Frontal cortex (tissue), 4 donors: Measurements from ENCODE around the gene SHISA9. TPM values are rescaled to one million over a fixed set of nuclear protein-coding genes. Genes with fewer than 3 reads are reported as not detected.

ENCODE experiments used
- DNase-seq, 2 donors: peaks; one replicate each; pipeline ENCODE4 v3.0.0; 2012; ENCODE audit warnings: low spot score in 2 of 2
- FAIRE-seq: peaks from 2 replicates; lab custom pipeline; 2012; peaks lifted over from hg19 to GRCh38; lab: Jason Lieb, UNC
- total RNA-seq: library from RNA; depleted of rRNA; stranded (reverse); fragments of >200 nt; gene quantifications from one replicate; pipeline ENCODE4 v1.2.3, GENCODE V29; 2014
- donor health status: control.
- donor health status: control.
- donor health status: control.

Gene SHISA9
- total RNA-seq, 1 donor from 2014 or later = 13.9 TPM

DNA sequence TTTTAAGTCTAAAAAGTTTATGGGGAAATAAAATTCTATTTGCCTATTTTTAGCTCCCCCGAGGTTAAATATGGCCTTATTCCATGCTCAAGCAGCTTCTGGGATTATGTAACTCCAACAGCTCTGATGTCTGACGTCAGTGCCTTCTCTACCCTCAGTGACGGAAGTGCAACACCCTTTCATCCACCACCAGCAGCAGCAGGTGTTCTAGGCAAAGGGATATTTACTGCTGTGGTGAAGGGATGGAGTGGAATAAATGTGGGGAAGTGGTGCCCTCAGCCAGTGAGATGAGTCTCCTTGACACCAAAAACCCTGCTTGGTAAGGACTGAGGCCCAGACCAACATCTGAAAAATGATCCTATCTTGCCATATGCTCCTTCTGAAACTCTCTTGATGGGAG lies 247.4 kb downstream of the SHISA9 start:
- no peak for DNase-seq
- no peak for FAIRE-seq

DNA sequence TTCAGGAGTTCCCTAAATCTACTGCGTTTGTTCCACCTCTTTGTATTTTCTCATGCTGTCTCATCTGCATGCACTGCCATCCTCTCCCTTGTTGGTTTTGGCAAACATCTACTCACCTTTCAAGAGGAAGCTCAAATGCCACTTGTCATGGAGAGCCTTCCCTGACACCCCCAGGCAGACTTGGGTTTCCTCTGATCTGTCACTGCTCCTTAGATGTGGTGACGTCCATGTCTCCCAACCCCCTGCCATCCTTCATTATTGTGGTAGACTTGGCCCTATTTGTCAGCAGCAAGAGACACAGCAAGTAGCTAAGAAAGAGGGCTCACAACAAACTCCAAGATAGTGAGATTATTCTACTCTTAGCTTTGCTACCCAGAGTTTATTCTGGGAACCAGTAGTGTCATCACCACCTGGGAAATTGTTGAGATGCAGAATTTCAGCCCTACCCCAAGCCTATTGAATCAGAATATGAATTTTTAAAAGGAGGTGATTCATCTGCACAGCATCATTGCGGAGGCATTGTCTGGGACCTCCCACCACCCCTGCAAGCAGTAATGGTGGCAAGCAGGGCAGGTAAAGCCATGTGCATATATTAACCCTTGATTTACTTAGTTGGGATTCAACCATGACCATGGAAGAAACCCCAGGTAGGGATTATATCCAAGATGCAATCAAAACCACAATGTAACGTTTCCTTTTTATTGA lies 248.9 kb downstream of the SHISA9 start:
- DNase-seq (no peak), FAIRE-seq (no peak)

DNA sequence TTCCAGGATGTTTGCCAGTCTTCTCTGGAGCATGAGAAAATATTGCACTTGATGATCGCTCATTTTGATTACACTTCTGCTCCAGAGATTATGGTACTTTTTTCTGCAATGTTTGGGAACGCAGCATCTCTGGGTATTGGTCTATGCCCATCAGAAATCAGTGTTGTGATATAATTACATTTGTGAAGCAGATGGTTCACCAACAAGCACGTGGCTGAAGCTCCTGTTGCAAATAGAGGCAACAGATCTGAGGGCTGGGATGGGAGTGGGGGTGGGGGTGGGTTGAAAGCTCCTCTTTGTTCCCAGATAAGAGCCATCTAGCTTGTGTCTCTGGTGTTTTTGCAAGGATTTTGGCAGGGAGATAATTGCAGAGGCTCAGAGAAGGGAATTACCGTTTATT lies 252.3 kb downstream of the SHISA9 start:
- FAIRE-seq (no peak), DNase-seq (no peak)

DNA sequence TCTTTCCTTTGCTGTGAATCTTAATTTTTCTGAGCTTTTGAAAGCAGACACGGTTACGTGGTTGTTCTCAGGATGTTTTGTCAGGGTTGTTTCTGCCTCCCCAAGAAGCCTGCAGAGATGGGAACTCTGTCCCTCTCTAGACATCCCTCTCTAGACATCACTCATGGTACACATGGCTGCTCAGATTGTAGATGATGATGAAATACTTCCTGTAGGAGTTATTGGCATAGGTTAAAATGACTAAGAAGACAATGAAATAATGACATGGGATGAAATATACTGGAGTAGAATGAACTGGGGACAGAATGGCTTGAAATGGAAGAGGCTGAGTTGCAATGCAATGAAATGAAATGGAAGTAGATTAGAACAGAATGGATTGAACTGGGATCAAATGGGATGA lies 253.4 kb downstream of the SHISA9 start:
- DNase-seq (no peak), FAIRE-seq (no peak)

DNA sequence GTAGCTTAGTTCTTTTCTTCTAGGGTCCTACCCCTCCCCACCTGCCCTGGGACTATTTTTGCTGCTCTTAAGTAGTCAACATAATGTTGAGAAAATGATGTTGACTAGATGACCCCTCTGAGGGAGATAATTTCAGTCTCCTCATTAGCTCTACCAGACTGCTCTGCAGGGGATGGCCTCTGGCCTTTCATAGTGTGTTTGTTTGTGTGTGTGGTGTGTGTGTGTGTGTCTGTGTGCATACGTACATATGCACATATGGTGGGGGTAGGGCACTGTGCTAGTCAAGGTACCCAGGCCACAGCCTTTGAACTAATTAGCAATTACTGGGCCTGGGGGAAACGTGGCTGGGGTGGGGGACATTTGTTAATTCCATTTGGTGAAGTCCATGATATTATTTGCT lies 254.0 kb downstream of the SHISA9 start:
- no peak for DNase-seq
- no peak for FAIRE-seq

DNA sequence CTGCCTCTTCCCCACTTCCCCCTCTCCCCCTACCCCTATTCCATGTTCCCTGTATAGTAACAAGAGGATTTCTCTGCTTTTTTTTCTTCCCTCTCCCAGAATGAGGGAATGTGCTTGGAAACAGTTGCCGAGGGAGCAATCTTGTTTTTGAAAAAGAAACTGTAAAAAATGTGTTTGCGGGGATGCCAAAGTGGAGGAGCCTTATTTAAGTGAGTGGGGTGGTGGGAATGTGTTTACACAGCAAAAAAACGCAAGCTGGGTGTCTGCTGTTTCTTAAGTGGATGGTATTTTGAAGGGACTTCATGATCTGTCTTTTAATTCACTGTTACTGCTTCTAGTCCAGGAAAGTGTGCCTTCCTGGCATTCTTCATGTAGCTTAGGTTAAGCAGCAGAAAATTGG lies 254.4 kb downstream of the SHISA9 start:
- no peak for FAIRE-seq
- no peak for DNase-seq

DNA sequence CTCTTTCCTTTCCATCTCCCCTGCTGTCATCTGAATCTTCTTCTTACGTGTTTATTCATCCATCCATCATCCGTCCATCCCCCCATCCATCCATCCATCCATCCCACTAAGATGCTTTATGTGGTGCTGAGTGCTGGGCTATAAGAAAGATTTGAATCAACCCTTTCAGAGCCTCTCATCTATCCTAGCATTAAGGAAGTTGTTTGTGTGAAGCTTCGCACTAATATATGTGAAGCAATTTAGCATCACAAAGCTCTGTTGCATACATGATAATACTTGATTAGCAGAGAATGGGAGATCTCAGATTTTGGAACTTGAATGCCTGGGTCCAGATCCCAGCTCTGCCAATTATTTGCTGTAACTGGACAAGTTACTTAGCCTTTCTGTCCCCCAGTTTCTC lies 255.7 kb downstream of the SHISA9 start:
- no peak for FAIRE-seq
- DNase-seq = no peak

DNA sequence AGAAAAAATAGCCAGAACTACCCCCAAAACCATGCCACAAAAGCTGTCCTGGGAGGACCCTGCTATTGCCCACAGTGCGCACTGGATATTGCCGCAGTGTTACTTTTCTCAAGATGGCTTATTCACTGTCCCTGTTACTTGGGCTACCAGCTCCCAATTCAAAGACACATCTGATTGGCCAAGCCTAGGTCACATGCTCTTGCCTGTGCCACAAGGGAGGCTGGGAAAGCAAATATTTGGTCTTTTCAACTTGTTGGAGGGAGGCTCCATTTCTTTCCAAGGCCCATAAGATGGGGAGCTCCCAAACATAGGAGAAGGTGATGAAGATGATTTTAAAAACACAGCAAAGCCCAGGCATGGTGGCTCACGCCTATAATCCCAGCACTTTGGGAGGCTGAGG lies 257.0 kb downstream of the SHISA9 start:
- DNase-seq (no peak), FAIRE-seq (no peak)

DNA sequence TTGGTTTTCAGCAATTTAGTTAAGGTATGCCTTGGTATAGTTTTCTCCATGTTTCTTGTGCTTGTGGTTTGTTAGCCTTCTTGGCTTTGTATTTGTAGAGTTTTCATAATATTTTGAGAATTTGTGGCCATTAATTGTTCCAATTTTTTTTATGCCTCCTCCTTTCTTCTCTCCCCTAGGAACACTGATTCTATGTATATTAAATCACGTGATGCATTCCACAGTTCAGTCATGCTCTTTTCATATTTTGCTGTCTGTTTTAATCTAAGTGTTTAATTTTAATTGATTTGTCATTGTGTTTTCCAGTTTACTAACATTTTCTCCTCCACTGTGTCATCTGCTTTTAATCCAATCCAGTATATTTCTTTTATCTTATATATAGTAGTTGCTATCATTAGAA lies 263.6 kb downstream of the SHISA9 start:
- no peak for FAIRE-seq
- no peak for DNase-seq

DNA sequence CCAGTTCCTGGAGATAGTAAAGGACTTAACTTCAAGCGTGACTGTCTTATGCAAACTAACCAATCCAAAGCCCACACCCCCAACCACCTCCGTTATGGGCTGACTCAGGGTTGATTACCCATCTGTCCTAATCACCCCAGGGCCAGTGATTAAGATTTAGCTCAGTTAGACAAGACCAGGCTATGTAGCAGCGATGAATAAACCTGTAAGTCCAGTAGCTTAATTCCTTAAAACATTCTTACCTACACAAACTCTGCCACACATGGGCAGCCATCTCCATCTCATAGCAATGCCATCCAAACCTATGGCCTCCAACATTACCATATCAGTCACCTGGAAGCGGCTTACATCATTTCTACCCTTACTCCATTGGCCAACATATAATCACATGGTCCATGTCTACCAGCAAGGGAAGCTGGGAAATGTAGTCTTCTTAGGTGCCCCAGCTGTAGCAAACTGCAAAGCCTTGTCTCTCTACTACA lies 266.7 kb downstream of the SHISA9 start:
- no peak for FAIRE-seq
- no peak for DNase-seq

DNA sequence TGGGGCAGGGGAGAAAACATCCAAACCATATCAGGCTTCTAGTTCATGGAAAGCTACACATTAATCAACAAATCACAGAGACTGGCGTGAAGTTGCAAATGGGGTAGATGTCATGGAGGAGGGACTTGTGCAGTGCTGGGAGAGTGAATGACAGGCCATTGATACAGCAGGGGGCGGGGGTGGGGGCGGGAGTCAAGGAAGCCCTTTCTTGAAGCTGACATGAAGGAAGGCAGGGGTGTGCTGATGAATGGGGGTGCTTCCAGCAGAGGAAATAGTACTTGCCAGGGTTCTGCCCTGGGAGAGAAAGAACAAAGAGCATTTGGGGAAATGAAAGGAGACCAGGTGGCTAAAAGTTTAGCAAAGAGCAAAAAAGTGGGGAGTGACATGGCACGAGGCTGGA lies 269.9 kb downstream of the SHISA9 start:
- FAIRE-seq = no peak
- no peak for DNase-seq

DNA sequence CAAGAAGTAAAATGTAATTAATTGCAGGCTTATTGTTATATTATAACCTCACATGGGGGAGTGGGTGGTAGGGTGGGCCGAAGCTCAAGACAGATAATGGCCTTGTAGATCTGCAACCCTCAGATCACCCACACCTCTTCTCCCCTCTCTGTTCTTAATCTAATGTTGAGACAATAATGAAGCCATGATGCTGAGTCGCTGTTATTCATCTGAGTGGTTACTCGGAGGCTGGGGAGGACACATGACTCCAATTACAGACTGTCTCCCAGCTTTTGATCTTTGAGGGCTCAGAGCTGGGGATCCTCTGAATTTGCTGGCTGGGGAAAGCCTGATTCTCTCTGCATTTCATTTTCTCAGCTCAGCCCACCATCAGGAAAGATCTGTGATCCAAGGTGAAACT lies 275.3 kb downstream of the SHISA9 start:
- no peak for FAIRE-seq
- DNase-seq = no peak

DNA sequence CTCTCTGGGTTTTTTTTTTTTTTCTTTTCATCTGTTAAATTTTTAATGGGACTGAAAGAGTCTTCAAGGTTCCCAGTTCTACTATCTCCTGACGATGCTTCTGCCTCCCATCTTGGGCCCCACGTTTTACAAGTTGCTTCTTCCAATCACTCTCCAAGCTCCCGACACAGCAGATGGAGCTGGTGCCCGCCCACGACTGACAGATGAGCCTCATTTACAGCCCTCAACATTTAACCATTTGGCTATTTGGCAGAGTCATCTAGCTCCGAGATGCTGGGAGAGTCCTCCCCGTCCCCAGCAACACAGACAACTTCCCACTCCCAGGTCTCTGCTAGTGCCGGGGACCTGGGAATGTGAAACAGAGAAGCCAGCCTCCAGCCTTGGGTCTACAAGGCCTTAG lies 276.9 kb downstream of the SHISA9 start:
- DNase-seq = no peak
- no peak for FAIRE-seq

DNA sequence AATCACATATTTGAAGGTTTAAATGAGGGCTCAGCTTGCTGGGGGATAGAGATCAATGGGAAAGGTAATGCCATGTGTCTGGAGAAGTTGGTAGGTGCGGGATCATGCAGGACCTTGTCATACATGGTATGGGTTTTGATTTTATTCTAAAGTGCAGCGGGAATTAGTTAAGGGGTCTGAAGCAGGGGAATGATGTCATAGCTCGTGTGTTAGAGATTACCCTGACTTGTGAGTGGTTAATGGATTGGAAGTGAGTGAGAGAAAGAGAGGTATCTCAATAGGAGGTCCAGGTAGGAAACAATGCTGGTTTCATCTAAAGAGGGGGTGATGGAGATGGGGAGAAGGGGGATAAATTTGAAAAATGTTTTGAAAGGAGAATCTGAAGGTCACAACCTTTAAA lies 280.0 kb downstream of the SHISA9 start:
- DNase-seq (no peak), FAIRE-seq (no peak)

DNA sequence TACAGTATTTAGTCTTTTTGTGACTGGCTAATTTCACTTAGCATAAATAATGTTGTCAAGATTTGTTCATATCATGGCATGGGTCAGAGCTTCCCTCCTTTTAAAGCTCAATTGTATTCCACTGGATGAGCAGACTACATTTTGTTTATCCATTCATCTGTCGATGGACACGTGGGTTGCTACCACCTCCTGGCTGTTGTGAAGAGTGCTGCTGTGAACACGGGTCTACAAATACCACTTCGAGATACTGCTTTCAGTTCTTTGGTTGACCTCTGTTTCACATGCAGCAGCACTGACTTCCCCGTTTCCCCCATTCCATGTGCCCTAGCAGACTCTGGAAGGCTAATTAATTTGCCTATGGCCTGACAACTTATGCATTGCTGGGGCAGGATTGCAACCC lies 285.4 kb downstream of the SHISA9 start:
- no peak for DNase-seq
- FAIRE-seq = no peak

DNA sequence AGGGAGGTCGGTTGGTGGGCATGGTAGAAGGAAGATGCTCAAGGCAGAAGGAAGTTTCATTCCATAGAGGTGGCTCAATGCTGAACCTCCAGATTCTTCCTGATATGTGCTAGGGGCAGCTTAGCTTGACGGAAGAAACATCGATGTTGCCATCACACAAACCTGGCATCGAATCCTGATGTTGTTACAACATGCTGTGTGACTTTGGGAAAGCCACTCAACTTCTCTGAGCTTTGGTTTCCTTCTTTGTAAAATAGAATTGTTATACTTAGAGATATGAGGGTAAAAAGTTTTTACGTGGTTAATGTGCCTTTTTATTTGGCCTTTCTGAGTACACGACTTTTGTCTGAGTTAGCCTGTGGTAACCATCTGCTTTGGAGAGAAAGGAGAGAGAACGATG lies 287.9 kb downstream of the SHISA9 start:
- FAIRE-seq (no peak), DNase-seq (no peak)

DNA sequence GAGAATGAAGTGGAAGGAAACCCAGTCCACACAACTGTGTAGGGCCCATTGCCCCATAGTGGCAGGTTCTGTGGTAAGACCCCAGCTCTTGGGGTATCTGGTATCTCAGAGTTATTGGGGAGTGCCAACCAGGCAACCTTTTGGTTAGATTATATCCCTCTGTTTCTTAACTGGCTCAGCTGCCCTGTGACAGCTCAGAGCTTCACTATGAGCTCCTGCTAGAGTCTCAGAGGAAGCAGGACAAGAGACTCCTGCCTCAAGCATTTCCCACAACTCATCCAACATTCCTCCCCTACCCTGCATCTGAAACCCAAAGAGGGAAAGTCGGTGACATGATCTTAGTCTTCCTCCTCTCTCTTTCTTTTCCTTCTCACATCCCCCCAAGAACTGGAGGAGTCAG lies 292.3 kb downstream of the SHISA9 start:
- DNase-seq (no peak), FAIRE-seq (no peak)

DNA sequence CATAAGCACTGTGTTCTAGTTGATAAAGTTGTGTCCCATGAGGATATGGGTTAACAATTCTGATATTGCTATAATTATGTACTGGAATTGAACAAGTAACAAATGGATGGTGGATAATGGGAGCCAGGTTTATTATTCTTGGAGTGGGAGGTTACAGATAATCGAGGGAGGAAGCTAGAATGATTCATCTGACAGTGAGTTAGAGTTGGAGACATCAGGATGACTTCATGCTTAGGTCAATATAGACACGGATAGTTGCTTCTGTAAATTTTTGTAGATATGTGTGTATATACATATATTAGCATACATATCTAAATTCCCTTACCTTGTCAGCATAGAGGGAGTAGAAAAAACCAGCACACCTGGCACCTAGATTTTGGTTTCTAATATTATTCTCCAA lies 293.4 kb downstream of the SHISA9 start:
- DNase-seq (no peak), FAIRE-seq (no peak)

DNA sequence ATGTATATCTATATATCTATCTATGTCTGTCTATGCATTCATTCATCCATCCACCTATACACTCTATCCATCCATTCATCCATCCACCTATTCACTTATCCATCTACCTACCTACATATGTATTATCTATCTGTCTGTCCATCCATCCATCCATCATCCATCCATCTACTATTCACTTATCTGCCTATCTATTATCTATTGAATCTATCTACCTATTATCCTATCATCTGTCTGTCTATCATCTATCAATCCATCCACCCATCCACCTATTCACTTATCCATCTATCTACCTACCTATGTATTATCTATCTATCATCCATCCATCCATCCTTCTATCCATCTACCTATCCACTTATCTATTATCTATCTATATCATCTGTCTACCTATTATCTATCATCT lies 302.3 kb downstream of the SHISA9 start:
- FAIRE-seq = no peak
- no peak for DNase-seq

DNA sequence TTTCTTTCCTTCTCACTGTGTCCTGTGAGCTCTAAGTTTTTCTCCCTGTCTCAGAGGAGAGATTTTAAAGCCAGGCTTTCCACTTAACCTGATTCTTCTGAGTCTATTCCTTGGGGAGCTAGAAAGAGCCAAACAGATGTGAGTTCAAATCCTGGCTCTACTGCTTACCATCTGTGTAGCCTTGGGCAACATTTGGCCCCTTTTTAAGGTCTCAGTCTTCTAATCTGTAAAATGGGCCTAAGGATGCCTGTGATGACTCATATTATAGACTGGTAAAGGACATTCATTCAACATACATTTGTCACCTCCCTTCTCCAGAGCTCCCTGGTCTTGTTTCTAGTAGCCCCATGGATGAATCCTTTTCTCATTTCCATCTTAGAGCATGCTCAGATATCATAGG lies 304.0 kb downstream of the SHISA9 start:
- no peak for DNase-seq
- no peak for FAIRE-seq

DNA sequence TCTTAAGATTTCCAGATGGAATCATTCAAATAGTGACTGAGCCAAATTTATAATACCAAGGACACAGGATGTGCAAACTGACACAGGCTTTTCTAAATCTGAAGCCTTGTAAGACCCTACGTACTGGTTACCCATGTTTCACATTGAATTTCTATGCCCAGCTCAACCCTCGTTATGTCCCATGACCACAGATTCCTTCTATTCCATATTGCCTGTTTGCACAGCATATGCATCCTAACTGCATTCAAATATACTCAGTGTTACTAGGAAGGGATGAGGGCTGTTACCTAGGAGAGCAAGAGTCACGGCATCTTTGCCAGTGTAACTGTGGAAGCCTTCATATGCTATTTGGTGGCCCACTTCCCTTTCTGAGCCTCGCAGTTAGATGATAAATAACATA lies 305.2 kb downstream of the SHISA9 start:
- FAIRE-seq = no peak
- DNase-seq = no peak

DNA sequence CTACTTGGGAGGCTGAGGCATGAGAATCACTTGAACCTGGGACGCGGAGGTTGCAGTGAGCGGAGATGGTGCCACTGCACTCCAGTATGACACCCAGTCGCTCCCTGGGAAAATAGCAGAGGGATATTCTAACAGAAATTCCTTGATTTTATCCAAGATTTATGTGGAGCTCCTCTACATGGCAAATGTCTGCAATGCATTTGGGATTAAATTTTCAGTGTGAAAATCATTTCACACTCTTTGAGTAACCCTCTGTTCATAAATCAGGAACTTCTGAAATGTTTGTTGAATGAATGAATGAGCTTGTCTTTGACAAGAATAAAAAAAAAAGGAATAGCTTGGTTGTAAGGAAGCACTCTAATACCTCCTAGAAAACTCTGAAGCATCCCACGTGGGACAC lies 305.8 kb downstream of the SHISA9 start:
- DNase-seq = no peak
- no peak for FAIRE-seq
